ENCODE measurements around the gene ALDOB. TPM values are rescaled to one million over a fixed set of nuclear protein-coding genes. Genes with fewer than 3 reads are reported as not detected.

ALDOB gene
- total and polyA plus RNA-seq, 2 of the 8 experiments (the other 6 are each of a cell fraction or from before 2014, with no cell fraction given), result not detected

DNA sequence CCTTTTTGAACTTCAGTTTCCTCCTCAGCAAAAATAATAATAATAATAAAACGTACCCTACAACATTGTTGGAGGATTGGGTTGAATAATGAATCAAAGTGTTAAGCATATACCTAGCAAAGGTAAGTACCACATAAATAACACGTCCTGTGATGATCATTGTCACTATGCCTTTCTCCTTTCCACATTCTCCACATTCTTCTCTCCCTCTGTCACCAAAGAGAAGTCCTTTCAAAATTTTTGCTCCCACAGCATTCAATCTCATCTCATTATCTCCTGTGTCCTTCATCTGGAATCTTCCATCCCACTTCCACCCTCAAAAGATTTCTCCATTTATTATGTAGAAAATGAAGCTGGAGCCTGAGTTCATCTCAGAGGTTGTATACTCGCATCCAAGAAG, 7.2 kb upstream of the ALDOB start:
- Histone ChIP-seq H2BK15ac (ENCODE audit: low read length) (no peak overlapping the region), H3K18ac (ENCODE audit: extremely low read depth, low read length) (no peak overlapping the region), H3K4me1 (replicated peaks in 1 of 4; ENCODE audit: control insufficient read depth in 3 of 4, insufficient read depth in 4 of 4, low read length in 3 of 4) (no peaks in the 10 kb centered on the region), H4K8ac (ENCODE audit: extremely low read depth, insufficient read depth, low read length) (no peak overlapping the region), H3K79me2 (ENCODE audit: control insufficient read depth in 1 of 2, insufficient read depth in 2 of 2, low read length in 2 of 2) (no peaks in the 10 kb centered on the region), H2AK5ac (ENCODE audit: low read depth, low read length) (no peak overlapping the region), H2BK5ac (ENCODE audit: low read depth, low read length) (no peak overlapping the region), H3K36me3 (ENCODE audit: control insufficient read depth in 2 of 4, insufficient read depth in 4 of 4, low read length in 3 of 4) (no peaks in the 10 kb centered on the region), H2BK120ac (replicated peaks; ENCODE audit: low read depth, low read length) (no peak overlapping the region), H3K27me3 (replicated peaks in 1 of 4; ENCODE audit: control insufficient read depth in 3 of 4, extremely low read depth in 1 of 4, insufficient read depth in 3 of 4, low read length in 3 of 4) (no peaks in the 10 kb centered on the region), H4K5ac (ENCODE audit: insufficient read length, low read depth, low read length) (no peak overlapping the region), H3K56ac (replicated peaks; ENCODE audit: insufficient read length, low read depth, low read length) (no peak overlapping the region), H3K27ac (ENCODE audit: low read depth, low read length) (no peak overlapping the region), H2BK20ac (ENCODE audit: low read length) (no peak overlapping the region), H3K23me2 (ENCODE audit: low read depth, low read length) (no peaks in the 10 kb centered on the region; the same call in 1 of the 2 replicates), H3K14ac (ENCODE audit: insufficient read length) (no peak overlapping the region), H3K4me2 (ENCODE audit: insufficient read depth in 1 of 2, low read depth in 2 of 2, low read length in 2 of 2) (no peak overlapping the region), H4K20me1 (replicated peaks in 1 of 2; ENCODE audit: control insufficient read depth in 1 of 2, insufficient read depth in 2 of 2, low read length in 2 of 2) (no peaks in the 10 kb centered on the region), H4K91ac (replicated peaks; ENCODE audit: insufficient read length, low read length) (no peak overlapping the region), H3K4ac (replicated peaks; ENCODE audit: insufficient read length, low read depth, low read length) (no peak overlapping the region), H2AFZ (ENCODE audit: low read length) (no peak overlapping the region), H3K9ac (replicated peaks in 1 of 4; ENCODE audit: extremely low read depth in 1 of 4, low read depth in 3 of 4, low read length in 3 of 4) (no peak overlapping the region), H3K79me1 (ENCODE audit: low read depth, low read length) (no peaks in the 10 kb centered on the region), H3K9me3 (ENCODE audit: insufficient read depth in 2 of 2, low read depth in 1 of 2, low read length in 1 of 2) (no peaks in the 10 kb centered on the region), H3K23ac (ENCODE audit: insufficient read length) (no peak overlapping the region), H3K4me3 (ENCODE audit: extremely low read depth in 1 of 4, insufficient read depth in 2 of 4, low read depth in 3 of 4, low read length in 4 of 4) (no peak overlapping the region), H2BK12ac (ENCODE audit: low read depth, low read length) (no peak overlapping the region)
- ChIA-PET POLR2A (ENCODE audit: partially characterized antibody) (no interaction called here), CTCF (ENCODE audit: partially characterized antibody) (interaction anchor here (0.9 to 3.1 kb wide), 7 partner anchors 11 to 124 kb away, joined by 3 to 11 read pairs (median 4); no protein-coding TSS in a partner anchor)
- TF ChIP-seq TEAD4 (IDR thresholded peaks at IDR 0.05; ENCODE audit: low read depth, low read length) (0 out of 2 replicates have a peak, but pooled peaks have one; percentile 20), CTBP2 (IDR thresholded peaks at IDR 0.05; ENCODE audit: borderline replicate concordance, insufficient read depth, insufficient read length, low read length) (no peak)
- 84% methylated on average over 3 of the region's 3 CpGs; no CpG with 5 or more reads in 1 of the 2 experiments for WGBS, 2 experiments (ENCODE audit: extremely low coverage in 1 of 2, insufficient coverage in 1 of 2, insufficient read length in 1 of 2, insufficient replicate concordance in 2 of 2, low coverage in 1 of 2, low lambda C conversion rate in 2 of 2, missing lambda C conversion rate in 1 of 2)
- no peak for FAIRE-seq
- DNase-seq (ENCODE audit: low read depth in 1 of 2, low spot score in 2 of 2), result no peak
